Pons (tissue), 1 donor: ENCODE results near the gene RASGRP1.
A peak's percentile ranks its signal among the peaks of the same experiment; 100 is the strongest.

Source experiments
- DNase-seq: peaks from one replicate; pipeline ENCODE4 v3.0.0-alpha.2; 2016; ENCODE audit warnings: low spot score

RASGRP1 gene

GRCh38 chr15:38504680-38505467 is 59.7 kb downstream of the RASGRP1 start:
- no peak for DNase-seq

GRCh38 chr15:38503496-38503895 is 61.1 kb downstream of the RASGRP1 start:
- no peak for DNase-seq

GRCh38 chr15:38499651-38500050 is 65.0 kb downstream of the RASGRP1 start:
- DNase-seq, result no peak

GRCh38 chr15:38496151-38496550 is 68.5 kb downstream of the RASGRP1 start:
- DNase-seq, result no peak

- DNase-seq, result no peak
Measured at GRCh38 chr15:38490242-38490922, 74.2 kb downstream of the RASGRP1 start.

GRCh38 chr15:38487378-38487777 is 77.2 kb downstream of the RASGRP1 start:
- DNase-seq, result no peak

- DNase-seq, result no peak
Measured at GRCh38 chr15:38486936-38487335, 77.7 kb downstream of the RASGRP1 start.

- no peak for DNase-seq
Measured at GRCh38 chr15:38482572-38482971, 82.0 kb downstream of the RASGRP1 start.

- no peak for DNase-seq
Measured at GRCh38 chr15:38481761-38482160, 82.9 kb downstream of the RASGRP1 start.

GRCh38 chr15:38481113-38481512 is 83.5 kb downstream of the RASGRP1 start:
- DNase-seq, result no peak

GRCh38 chr15:38479756-38480155 is 84.9 kb downstream of the RASGRP1 start:
- no peak for DNase-seq

- DNase-seq, result no peak
Measured at GRCh38 chr15:38479266-38479665, 85.3 kb downstream of the RASGRP1 start.

GRCh38 chr15:38477637-38478036 is 87.0 kb downstream of the RASGRP1 start:
- DNase-seq, result no peak

- DNase-seq, result no peak
Measured at GRCh38 chr15:38476120-38476519, 88.5 kb downstream of the RASGRP1 start.

- DNase-seq, result no peak
Measured at GRCh38 chr15:38475361-38475760, 89.3 kb downstream of the RASGRP1 start.

- DNase-seq, result peak; percentile 91
Measured at GRCh38 chr15:38474155-38474757, 90.4 kb downstream of the RASGRP1 start.

GRCh38 chr15:38471974-38472373 is 92.6 kb downstream of the RASGRP1 start:
- no peak for DNase-seq

- DNase-seq, result no peak
Measured at GRCh38 chr15:38470816-38471215, 93.8 kb downstream of the RASGRP1 start.

GRCh38 chr15:38464675-38465074 is 99.9 kb downstream of the RASGRP1 start:
- DNase-seq, result no peak

- DNase-seq, result no peak
Measured at GRCh38 chr15:38463893-38464292, 100.7 kb downstream of the RASGRP1 start.

- DNase-seq, result no peak
Measured at GRCh38 chr15:38461066-38461833, 103.4 kb downstream of the RASGRP1 start.

- no peak for DNase-seq
Measured at GRCh38 chr15:38460543-38460942, 104.1 kb downstream of the RASGRP1 start.
